Hematopoietic multipotent progenitor cell (in vitro differentiated cells): ENCODE measurements around the gene MTG2. TPM values are rescaled to one million over a fixed set of nuclear protein-coding genes. Genes with fewer than 3 reads are reported as not detected.

Source experiments
- DNase-seq, 3 donors: peaks; one replicate each; pipeline ENCODE4 v3.0.0-alpha.2; 2011 to 2015; ENCODE audit warnings: low read depth in 2 of 3, low spot score in 2 of 3
- total RNA-seq: library from RNA; depleted of rRNA; stranded (reverse); fragments of >200 nt; gene quantifications from one replicate; pipeline ENCODE4 v1.2.3, GENCODE V29; 2012

Gene MTG2
- total RNA-seq, 1 donor: 24.5 TPM

- no peak for DNase-seq
These were observed 18.6 kb downstream of the MTG2 start for GRCh38 chr20:62201173-62202082.

- no peak for DNase-seq
These were observed 19.2 kb downstream of the MTG2 start for GRCh38 chr20:62202083-62202395.

GRCh38 chr20:62202676-62203377 lies 20.0 kb downstream of the MTG2 start:
- DNase-seq: no peak

GRCh38 chr20:62203378-62204030 lies 20.7 kb downstream of the MTG2 start:
- DNase-seq: no peak

GRCh38 chr20:62205618-62206387 lies 23.0 kb downstream of the MTG2 start:
- no peak for DNase-seq

- no peak for DNase-seq
These were observed 23.6 kb downstream of the MTG2 start for GRCh38 chr20:62206388-62206775.

- DNase-seq: no peak
These were observed 25.4 kb downstream of the MTG2 start for GRCh38 chr20:62208061-62208794.

- no peak for DNase-seq
These were observed 26.2 kb downstream of the MTG2 start for GRCh38 chr20:62208795-62209755.

GRCh38 chr20:62209850-62210495 lies 27.1 kb downstream of the MTG2 start:
- DNase-seq: no peak

- DNase-seq: no peak
These were observed 27.6 kb downstream of the MTG2 start for GRCh38 chr20:62210496-62210855.

- DNase-seq: no peak
These were observed 28.4 kb downstream of the MTG2 start for GRCh38 chr20:62211216-62211615.

GRCh38 chr20:62211769-62212288 lies 29.0 kb downstream of the MTG2 start:
- no peak for DNase-seq

GRCh38 chr20:62212299-62212698 lies 29.5 kb downstream of the MTG2 start:
- no peak for DNase-seq

- DNase-seq: no peak
These were observed 31.2 kb downstream of the MTG2 start for GRCh38 chr20:62214067-62214466.

GRCh38 chr20:62215020-62215990 lies 32.5 kb downstream of the MTG2 start:
- no peak for DNase-seq

GRCh38 chr20:62215991-62216635 lies 33.3 kb downstream of the MTG2 start:
- DNase-seq: no peak
